Measurements from ENCODE around the gene SPACA9.

SPACA9 gene

DNA sequence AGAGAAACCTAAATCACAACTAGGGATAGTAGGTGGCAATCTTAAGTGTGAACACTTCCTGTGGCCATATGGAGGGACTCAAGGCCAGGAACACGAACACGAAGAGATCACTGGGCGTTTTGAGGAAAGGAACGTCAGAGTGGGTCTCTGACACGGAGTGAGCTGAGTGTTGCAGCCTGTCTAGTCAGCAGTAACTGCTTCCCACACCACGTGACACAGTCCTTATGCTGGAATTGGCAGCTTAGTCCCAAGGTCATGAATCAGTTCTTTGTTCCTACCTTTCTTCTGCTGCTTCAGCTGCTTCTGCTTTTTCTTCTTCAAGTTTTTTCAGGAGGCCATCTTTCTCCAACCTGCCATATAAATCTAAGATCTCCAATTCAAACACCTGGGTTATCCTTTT lies 18.2 kb downstream of the SPACA9 start:
- H3K4me3 ChIP-seq (ENCODE audit: low read depth, low read length) = no peak overlapping the region
- TF ChIP-seq, protein P1, sequence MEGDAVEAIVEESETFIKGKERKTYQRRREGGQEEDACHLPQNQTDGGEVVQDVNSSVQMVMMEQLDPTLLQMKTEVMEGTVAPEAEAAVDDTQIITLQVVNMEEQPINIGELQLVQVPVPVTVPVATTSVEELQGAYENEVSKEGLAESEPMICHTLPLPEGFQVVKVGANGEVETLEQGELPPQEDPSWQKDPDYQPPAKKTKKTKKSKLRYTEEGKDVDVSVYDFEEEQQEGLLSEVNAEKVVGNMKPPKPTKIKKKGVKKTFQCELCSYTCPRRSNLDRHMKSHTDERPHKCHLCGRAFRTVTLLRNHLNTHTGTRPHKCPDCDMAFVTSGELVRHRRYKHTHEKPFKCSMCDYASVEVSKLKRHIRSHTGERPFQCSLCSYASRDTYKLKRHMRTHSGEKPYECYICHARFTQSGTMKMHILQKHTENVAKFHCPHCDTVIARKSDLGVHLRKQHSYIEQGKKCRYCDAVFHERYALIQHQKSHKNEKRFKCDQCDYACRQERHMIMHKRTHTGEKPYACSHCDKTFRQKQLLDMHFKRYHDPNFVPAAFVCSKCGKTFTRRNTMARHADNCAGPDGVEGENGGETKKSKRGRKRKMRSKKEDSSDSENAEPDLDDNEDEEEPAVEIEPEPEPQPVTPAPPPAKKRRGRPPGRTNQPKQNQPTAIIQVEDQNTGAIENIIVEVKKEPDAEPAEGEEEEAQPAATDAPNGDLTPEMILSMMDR (IDR thresholded peaks at IDR 0.05; ENCODE audit: low read depth, low read length) = no peak
- TF ChIP-seq MYC (IDR thresholded peaks at IDR 0.05; ENCODE audit: low read depth, low read length) (no peak), POLR2A (IDR thresholded peaks at IDR 0.05; ENCODE audit: extremely low read depth, insufficient read length) (no peak)
- TF ChIP-seq, protein P2, sequence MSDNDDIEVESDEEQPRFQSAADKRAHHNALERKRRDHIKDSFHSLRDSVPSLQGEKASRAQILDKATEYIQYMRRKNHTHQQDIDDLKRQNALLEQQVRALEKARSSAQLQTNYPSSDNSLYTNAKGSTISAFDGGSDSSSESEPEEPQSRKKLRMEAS (IDR thresholded peaks at IDR 0.05; ENCODE audit: low read depth, low read length) = no peak
- no peak for DNase-seq (ENCODE audit: low read depth)

DNA sequence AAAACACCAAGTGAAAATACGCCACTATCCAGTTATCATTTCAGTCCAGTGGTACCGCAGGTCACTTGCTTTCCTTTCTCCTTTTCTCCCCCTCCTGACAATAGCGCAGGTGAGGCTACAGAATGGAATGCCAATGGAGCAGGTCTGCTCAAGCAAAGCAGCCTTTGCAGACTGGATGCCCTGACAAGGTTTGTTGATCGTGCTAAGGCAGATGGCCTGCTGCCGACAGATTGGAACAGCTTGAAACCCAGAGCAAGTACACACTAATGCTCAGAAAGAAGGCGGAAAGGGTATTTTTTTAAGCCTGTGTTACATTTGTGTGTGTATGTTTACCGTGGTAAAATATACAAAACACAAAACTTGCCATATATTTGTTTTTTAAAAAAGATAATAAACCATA lies 19.4 kb downstream of the SPACA9 start:
- TF ChIP-seq MYC (IDR thresholded peaks at IDR 0.05; ENCODE audit: low read depth, low read length) (no peak), POLR2A (IDR thresholded peaks at IDR 0.05; ENCODE audit: extremely low read depth, insufficient read length) (no peak)
- TF ChIP-seq, protein P1 (IDR thresholded peaks at IDR 0.05; ENCODE audit: low read depth, low read length) = no peak
- TF ChIP-seq, protein P2 (IDR thresholded peaks at IDR 0.05; ENCODE audit: low read depth, low read length) = no peak
- no peak overlapping the region for H3K4me3 ChIP-seq (ENCODE audit: low read depth, low read length)
- no peak for DNase-seq (ENCODE audit: low read depth)

DNA sequence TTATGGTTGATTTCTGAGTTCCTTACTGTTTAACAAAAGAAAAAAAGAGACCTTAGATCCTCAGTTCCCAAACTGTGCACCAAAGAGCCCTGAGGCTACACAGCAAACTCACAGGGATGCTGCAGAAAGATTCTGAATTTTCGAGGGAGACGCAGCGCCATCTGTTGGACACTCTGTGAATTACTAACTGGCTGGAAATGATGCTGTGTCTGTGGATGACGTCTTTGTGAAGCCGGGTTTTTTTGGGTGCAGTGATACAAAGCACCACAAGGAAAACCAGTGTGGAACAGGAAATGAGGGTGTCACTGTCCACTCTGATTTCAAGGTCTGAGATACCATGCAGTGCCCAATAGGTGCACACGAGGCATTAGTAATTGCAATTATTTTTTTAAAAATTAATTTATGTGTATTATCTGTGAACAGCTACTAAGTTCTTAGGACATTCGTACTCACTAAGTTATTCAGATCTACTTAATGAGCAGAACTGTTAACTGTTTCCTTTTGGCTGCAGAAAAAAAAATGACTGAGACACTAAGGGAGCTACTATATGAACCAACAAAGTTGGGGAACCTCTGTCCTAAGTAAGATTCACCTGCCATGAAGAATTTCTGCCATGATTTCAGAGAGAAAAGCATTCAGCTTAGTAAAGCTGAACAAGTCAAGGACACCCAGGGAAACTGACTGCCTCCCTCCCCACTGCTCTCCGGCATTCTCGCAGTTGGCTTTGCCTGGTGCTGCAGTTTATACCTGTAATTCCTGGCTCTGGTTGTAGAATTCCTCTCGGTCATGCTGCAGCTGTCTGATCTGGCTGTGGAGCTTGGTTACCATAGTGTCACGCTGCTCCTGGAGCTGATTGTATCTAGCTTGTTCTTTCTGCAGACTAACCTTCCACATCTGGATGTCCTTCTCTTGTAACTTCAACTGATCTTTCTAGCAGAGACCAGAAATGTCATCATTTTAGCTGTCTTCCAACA lies 23.4 kb downstream of the SPACA9 start:
- DNase-seq (ENCODE audit: low read depth) = peak; percentile 85

DNA sequence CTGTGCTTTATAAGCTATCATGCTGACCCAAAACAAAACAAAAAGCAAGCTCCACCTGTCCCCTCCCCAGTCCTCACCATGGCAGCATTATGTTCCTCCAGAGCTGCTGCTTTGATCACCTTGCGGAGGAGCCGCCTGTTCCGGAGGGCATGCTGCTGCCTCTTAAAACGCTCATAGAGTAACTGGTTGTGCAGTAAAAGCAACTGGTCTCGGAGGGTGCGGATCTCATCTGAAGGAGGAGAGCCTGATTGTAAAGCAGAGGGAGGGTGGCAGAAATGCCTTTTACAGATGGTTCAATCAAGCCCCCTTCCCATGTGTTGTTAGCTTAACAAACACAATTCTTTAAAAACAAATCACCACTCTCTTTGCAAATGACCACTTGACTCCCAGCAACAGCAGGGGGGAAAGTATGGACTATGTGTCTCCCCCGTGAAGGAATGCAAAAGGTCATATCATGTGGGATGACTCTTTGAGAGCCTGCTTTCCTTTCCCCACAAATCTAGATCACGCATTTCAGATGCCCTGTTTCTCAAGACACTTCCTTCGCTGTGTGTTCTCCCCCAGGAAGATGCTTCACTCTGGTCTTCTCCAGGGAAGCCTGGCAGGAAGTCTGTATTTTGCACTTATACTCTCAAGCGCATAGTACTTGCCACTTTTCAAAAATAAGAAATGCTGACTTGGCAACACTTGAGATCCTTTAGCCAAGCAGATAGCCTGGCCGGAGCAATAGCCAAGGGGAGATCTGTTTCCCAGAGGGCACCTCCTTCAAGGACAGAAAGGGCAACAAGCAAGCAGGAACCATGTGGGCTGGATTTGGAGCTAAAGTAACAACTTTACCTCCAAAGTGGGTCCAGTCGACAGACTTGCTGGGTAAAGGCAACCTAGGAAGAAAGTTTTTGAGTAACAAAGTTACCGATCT lies 25.1 kb downstream of the SPACA9 start:
- DNase-seq (ENCODE audit: low read depth) = no peak
- TF ChIP-seq POLR2A (IDR thresholded peaks at IDR 0.05; ENCODE audit: extremely low read depth, insufficient read length) (no peak), MYC (IDR thresholded peaks at IDR 0.05; ENCODE audit: low read depth, low read length) (no peak)
- TF ChIP-seq, protein P2 (IDR thresholded peaks at IDR 0.05; ENCODE audit: low read depth, low read length) = no peak
- TF ChIP-seq, protein P1 (IDR thresholded peaks at IDR 0.05; ENCODE audit: low read depth, low read length) = no peak
- H3K4me3 ChIP-seq (ENCODE audit: low read depth, low read length) = no peak overlapping the region

More for the DNA sequence above, 23.4 kb downstream of the SPACA9 start:
- TF ChIP-seq, protein P1 (IDR thresholded peaks at IDR 0.05; ENCODE audit: low read depth, low read length) = peak; percentile 81
- TF ChIP-seq, protein P2 (IDR thresholded peaks at IDR 0.05; ENCODE audit: low read depth, low read length) = no peak
- H3K4me3 ChIP-seq (ENCODE audit: low read depth, low read length) = no peak overlapping the region

DNA sequence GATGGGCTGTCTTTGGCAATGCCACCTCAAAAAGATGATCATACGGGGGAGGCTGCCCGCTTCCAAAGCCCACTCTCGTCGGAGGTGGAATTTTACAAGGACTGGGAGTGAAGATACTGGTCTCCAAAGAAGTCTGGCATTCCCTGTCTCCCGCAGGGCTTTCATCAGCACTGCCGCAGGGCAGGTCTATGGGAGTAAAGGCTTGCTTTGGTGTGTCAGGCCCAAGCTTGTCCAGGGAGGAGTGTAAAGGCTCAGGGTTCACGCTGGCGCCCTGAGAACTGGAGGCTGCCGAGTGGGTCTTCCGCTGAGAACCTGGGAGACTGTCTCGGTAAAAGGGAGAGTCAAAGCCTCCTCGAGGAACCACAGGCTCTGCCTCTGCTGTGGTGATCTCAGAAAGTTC lies 27.0 kb downstream of the SPACA9 start:
- no peak for DNase-seq (ENCODE audit: low read depth)
- no peak overlapping the region for H3K4me3 ChIP-seq (ENCODE audit: low read depth, low read length)

More for the DNA sequence above, 27.0 kb downstream of the SPACA9 start:
- TF ChIP-seq MYC (IDR thresholded peaks at IDR 0.05; ENCODE audit: low read depth, low read length) (no peak), POLR2A (IDR thresholded peaks at IDR 0.05; ENCODE audit: extremely low read depth, insufficient read length) (no peak)
- TF ChIP-seq, protein P2 (IDR thresholded peaks at IDR 0.05; ENCODE audit: low read depth, low read length) = no peak
- TF ChIP-seq, protein P1 (IDR thresholded peaks at IDR 0.05; ENCODE audit: low read depth, low read length) = no peak
